ENCODE results near the gene MAT2A. TPM values are rescaled to one million over a fixed set of nuclear protein-coding genes. Genes with fewer than 3 reads are reported as not detected.

The MAT2A gene
- total and polyA plus RNA-seq, 2 donors (not counting 1 experiment from before 2014, with no cell fraction given) = 133 to 177 TPM

DNA sequence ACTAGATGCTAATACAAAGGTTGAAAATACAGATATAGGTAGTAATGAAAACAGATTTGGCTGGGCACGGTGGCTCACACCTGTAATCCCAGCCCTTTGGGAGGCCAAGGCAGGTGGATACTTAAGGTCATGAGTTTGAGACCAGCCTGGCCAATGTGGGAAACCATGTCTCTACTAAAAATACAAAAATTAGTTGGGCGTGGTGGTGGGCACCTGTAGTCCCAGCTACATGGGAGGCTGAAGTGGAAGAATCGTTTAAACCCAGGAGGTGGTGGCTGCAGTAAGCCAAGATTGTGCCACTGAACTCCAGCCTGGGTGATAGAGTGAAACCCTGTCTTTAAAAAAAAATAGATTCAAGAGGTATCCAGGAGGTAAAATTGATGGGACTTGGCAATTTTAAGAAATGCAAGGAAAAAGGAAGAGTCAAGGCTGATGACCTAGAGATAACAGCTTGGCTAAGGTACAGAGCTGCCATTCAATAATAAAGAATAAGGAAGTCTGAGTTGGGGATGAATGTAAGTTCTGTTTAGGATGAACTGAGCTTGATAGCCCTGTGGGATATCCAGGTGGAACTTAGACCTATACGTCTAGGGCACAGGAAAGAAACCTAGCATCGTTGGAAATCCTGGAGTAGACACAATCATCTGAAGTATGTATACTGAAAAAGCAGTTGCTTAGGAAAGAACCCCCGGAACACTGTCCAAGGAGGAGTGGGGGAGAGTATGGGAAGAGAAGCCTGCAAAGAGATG, 9.1 kb downstream of the MAT2A start:
- no peaks in the 10 kb centered on the region for H3K9me3 Mint-ChIP-seq (ENCODE audit: insufficient read depth)
- no peaks in the 10 kb centered on the region for H3K27me3 Mint-ChIP-seq
- POLR2A ChIA-PET = interaction anchor here (0.6 to 4.6 kb wide), 2 partner anchors 8 to 1264 kb away, joined by 4 to 30 read pairs; partner anchors contain the start of gene MAT2A
- H3K27ac ChIP-seq (ENCODE audit: low read length in 2 of 2) = no peak overlapping the region
- H3K4me1 ChIP-seq (ENCODE audit: control insufficient read depth in 2 of 2, insufficient read depth in 2 of 2, low read length in 2 of 2) = peaks cover 0 to 3% of the 10 kb centered on the region in 2 donors
- no peaks in the 10 kb centered on the region for H3K9me3 ChIP-seq (ENCODE audit: control extremely low read depth in 1 of 3, control insufficient read depth in 2 of 3, insufficient read depth in 1 of 3, low read length in 2 of 3)
- no peak overlapping the region for H3K9ac ChIP-seq (ENCODE audit: low read length)
- no peaks in the 10 kb centered on the region for H4K20me1 ChIP-seq (ENCODE audit: control insufficient read depth, insufficient read depth, low read length, poor library complexity, severe bottlenecking)
- H3K4me3 ChIP-seq (ENCODE audit: control extremely low read depth in 1 of 5, extremely low read depth in 1 of 5, insufficient read depth in 1 of 5, low read depth in 2 of 5, low read length in 4 of 5) = no peak overlapping the region
- H3K4me2 ChIP-seq (replicated peaks; ENCODE audit: low read depth, low read length, poor library complexity, severe bottlenecking) = no peak overlapping the region
- peaks cover 4 to 59% of the 10 kb centered on the region in 2 experiments for H3K36me3 ChIP-seq (replicated peaks in 1 of 2; ENCODE audit: control extremely low read depth in 1 of 2, control insufficient read depth in 1 of 2, extremely low read depth in 1 of 2, insufficient read depth in 2 of 2, low read length in 1 of 2)
- no peak overlapping the region for H3K4me3 Mint-ChIP-seq
- H3K27me3 ChIP-seq (replicated peaks in 1 of 4; ENCODE audit: control extremely low read depth in 1 of 4, control insufficient read depth in 3 of 4, insufficient read depth in 4 of 4, low read length in 3 of 4) = no peaks in the 10 kb centered on the region
- DNase-seq (no peak), ATAC-seq (ENCODE audit: low read depth) (no peak)
- CTCF ChIA-PET = interaction anchor here (1.2 to 10.0 kb wide), 7 partner anchors 8 to 248 kb away, joined by 3 to 299 read pairs (median 7); partner anchors contain the start of genes MAT2A, RNF181, SH2D6 and TGOLN2
- intact Hi-C loops (cut with micrococcal nuclease) = no loop called here
- H3K4me1 Mint-ChIP-seq = peaks cover 6% of the 10 kb centered on the region
- no peaks in the 10 kb centered on the region for H3K79me2 ChIP-seq (ENCODE audit: control insufficient read depth, insufficient read depth, low read length)
- no peak overlapping the region for H3K27ac Mint-ChIP-seq
- no peak for TF ChIP-seq EZH2 (IDR thresholded peaks at IDR 0.05; ENCODE audit: borderline replicate concordance, insufficient read depth, low read depth, low read length, poor library complexity, severe bottlenecking)
- TF ChIP-seq, protein P1, sequence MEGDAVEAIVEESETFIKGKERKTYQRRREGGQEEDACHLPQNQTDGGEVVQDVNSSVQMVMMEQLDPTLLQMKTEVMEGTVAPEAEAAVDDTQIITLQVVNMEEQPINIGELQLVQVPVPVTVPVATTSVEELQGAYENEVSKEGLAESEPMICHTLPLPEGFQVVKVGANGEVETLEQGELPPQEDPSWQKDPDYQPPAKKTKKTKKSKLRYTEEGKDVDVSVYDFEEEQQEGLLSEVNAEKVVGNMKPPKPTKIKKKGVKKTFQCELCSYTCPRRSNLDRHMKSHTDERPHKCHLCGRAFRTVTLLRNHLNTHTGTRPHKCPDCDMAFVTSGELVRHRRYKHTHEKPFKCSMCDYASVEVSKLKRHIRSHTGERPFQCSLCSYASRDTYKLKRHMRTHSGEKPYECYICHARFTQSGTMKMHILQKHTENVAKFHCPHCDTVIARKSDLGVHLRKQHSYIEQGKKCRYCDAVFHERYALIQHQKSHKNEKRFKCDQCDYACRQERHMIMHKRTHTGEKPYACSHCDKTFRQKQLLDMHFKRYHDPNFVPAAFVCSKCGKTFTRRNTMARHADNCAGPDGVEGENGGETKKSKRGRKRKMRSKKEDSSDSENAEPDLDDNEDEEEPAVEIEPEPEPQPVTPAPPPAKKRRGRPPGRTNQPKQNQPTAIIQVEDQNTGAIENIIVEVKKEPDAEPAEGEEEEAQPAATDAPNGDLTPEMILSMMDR (IDR thresholded peaks at IDR 0.05) = no peak
- no peak overlapping the region for H2AFZ ChIP-seq (ENCODE audit: insufficient read depth, low read depth, low read length, poor library complexity, severe bottlenecking)
- 94% methylated on average over 3 of the region's 6 CpGs for WGBS (ENCODE audit: insufficient coverage)

DNA sequence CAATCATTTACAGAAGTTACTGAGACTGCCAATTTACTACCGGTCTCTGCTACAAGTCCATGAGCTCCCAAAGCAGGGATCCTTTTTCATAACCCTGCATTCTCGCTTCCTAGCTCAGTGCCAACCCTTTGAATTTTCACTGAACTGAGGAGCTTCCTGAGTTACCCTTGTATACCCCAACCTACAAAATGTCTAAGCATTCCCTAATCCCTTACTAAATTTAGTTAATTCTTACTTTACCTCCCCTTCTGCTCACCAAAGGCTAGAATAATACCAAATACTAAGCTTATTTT, 9.6 kb downstream of the MAT2A start:
- DNase-seq (no peak), ATAC-seq (ENCODE audit: low read depth) (no peak)
- H3K27ac Mint-ChIP-seq = no peak overlapping the region
- no peaks in the 10 kb centered on the region for H3K27me3 ChIP-seq (replicated peaks in 1 of 4; ENCODE audit: control extremely low read depth in 1 of 4, control insufficient read depth in 3 of 4, insufficient read depth in 4 of 4, low read length in 3 of 4)
- 90% methylated on average over 2 of the region's 2 CpGs for WGBS (ENCODE audit: insufficient coverage)
- no peak overlapping the region for H3K27ac ChIP-seq (ENCODE audit: low read length in 2 of 2)
- ChIA-PET CTCF (interaction anchor here (1.2 to 10.0 kb wide), 8 partner anchors 9 to 249 kb away, joined by 3 to 299 read pairs (median 19); partner anchors contain the start of genes GGCX, MAT2A, RNF181 and SH2D6), POLR2A (interaction anchor here (4.6 kb wide), 1 partner anchor 9 kb away, joined by 30 read pairs; the partner anchor contains the start of gene MAT2A)
- H3K4me3 Mint-ChIP-seq = no peak overlapping the region
- H3K79me2 ChIP-seq (ENCODE audit: control insufficient read depth, insufficient read depth, low read length) = no peaks in the 10 kb centered on the region
- no peaks in the 10 kb centered on the region for H3K9me3 Mint-ChIP-seq (ENCODE audit: insufficient read depth)
- no peak for TF ChIP-seq EZH2 (IDR thresholded peaks at IDR 0.05; ENCODE audit: borderline replicate concordance, insufficient read depth, low read depth, low read length, poor library complexity, severe bottlenecking)
- TF ChIP-seq, protein P1 (IDR thresholded peaks at IDR 0.05) = no peak
- peaks cover 4% of the 10 kb centered on the region for H3K4me1 Mint-ChIP-seq
- H2AFZ ChIP-seq (ENCODE audit: insufficient read depth, low read depth, low read length, poor library complexity, severe bottlenecking) = no peak overlapping the region
- H3K4me3 ChIP-seq (ENCODE audit: control extremely low read depth in 1 of 5, extremely low read depth in 1 of 5, insufficient read depth in 1 of 5, low read depth in 2 of 5, low read length in 4 of 5) = no peak overlapping the region
- H3K9me3 ChIP-seq (ENCODE audit: control extremely low read depth in 1 of 3, control insufficient read depth in 2 of 3, insufficient read depth in 1 of 3, low read length in 2 of 3) = no peaks in the 10 kb centered on the region
- intact Hi-C loops (cut with micrococcal nuclease) = no loop called here
- H3K27me3 Mint-ChIP-seq = no peaks in the 10 kb centered on the region
- H3K4me1 ChIP-seq (ENCODE audit: control insufficient read depth in 2 of 2, insufficient read depth in 2 of 2, low read length in 2 of 2) = peaks cover 0 to 3% of the 10 kb centered on the region in 2 donors
- H3K9ac ChIP-seq (ENCODE audit: low read length) = no peak overlapping the region
- H3K36me3 ChIP-seq (replicated peaks in 1 of 2; ENCODE audit: control extremely low read depth in 1 of 2, control insufficient read depth in 1 of 2, extremely low read depth in 1 of 2, insufficient read depth in 2 of 2, low read length in 1 of 2) = peaks cover 2 to 56% of the 10 kb centered on the region in 2 experiments
- H3K4me2 ChIP-seq (replicated peaks; ENCODE audit: low read depth, low read length, poor library complexity, severe bottlenecking) = no peak overlapping the region
- H4K20me1 ChIP-seq (ENCODE audit: control insufficient read depth, insufficient read depth, low read length, poor library complexity, severe bottlenecking) = no peaks in the 10 kb centered on the region

All from B cell (primary cell).